Omental fat pad (tissue), 4 donors: ENCODE measurements around the gene GAB2. TPM values are rescaled to one million over a fixed set of nuclear protein-coding genes. Genes with fewer than 3 reads are reported as not detected.

Source experiments
- ATAC-seq: fragments of 150-250 bp; one replicate; pipeline ENCODE4 v1.9.1; 2016; ENCODE audit warnings: mild to moderate bottlenecking, moderate library complexity; ENCODE audit not compliant: low FRiP score
- DNase-seq: peaks from one replicate; pipeline ENCODE4 v3.0.0-alpha.2; 2019; ENCODE audit warnings: low spot score
- total RNA-seq, 4 donors: library from RNA; depleted of rRNA; stranded (reverse); fragments of >200 nt; gene quantifications; one replicate each; pipeline ENCODE4 v1.1.0, GENCODE V29; 2016
- TF ChIP-seq, protein P1 (sequence below), 3 donors: fragments of 450-650 bp; IDR thresholded peaks; one replicate each; pipeline ENCODE4 v1.5.1; 2016 to 2017; ENCODE audit warnings: antibody characterized with exemption in 3 of 3, mild to moderate bottlenecking in 3 of 3, moderate library complexity in 2 of 3

GAB2 gene
- total RNA-seq, 4 donors from 2014 or later: 25.3 to 97.7 (median 36.1) TPM

DNA sequence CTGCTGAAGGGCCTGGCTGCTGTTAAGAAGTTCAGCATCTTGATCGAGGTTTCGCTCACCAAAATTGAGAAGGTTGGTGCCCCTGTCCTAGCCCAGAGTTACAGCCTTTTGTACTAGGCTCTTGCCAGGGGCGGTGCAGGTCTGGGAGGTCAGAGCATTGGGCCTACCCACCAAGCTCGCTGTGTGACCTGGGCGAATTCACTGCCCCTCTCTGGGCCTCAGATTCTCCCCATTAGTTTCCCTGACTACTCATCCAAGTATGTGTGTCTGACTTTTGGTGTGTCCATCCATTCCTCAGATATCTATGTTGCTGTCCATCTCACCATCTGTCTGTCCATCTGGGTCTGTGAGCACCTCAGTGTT is 218.0 kb downstream of the GAB2 start:
- DNase-seq (no peak), ATAC-seq (no peak)
- TF ChIP-seq, protein P1, sequence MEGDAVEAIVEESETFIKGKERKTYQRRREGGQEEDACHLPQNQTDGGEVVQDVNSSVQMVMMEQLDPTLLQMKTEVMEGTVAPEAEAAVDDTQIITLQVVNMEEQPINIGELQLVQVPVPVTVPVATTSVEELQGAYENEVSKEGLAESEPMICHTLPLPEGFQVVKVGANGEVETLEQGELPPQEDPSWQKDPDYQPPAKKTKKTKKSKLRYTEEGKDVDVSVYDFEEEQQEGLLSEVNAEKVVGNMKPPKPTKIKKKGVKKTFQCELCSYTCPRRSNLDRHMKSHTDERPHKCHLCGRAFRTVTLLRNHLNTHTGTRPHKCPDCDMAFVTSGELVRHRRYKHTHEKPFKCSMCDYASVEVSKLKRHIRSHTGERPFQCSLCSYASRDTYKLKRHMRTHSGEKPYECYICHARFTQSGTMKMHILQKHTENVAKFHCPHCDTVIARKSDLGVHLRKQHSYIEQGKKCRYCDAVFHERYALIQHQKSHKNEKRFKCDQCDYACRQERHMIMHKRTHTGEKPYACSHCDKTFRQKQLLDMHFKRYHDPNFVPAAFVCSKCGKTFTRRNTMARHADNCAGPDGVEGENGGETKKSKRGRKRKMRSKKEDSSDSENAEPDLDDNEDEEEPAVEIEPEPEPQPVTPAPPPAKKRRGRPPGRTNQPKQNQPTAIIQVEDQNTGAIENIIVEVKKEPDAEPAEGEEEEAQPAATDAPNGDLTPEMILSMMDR (IDR thresholded peaks at IDR 0.05): no peak

DNA sequence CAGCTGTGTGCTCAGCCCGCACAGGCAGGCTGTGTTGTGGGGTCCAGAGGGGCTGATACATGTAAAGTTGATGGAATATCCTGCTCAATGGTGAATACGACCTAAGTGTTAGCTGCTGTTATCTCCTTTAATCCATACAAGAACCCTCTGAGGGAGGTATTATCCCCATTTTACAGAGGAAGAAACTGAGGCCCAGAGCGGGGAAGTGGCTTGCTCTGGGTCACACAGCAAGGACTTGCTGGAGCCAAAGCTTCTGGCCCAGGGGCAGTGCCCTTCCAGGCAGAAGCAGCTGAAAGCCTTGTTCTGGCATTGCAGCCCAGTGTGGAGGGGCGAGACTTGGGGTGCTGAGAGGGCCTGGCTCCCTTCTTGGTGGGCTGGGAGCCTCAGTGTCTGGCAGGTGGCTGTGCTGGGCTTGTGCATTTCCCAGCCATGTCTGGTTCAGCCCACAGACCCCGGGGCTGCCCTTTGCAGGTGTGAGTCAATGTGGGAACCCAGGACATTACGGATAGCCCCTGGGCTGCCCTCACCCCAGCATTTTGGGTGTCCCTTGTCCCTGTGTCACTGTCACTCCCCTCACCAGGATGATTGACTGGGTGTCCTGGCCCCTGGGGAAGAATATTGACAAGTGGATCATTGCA is 218.5 kb downstream of the GAB2 start:
- ATAC-seq (no peak), DNase-seq (no peak)
- TF ChIP-seq, protein P1 (IDR thresholded peaks at IDR 0.05): no peak

GRCh38 chr11:78197816-78198215 is 219.8 kb downstream of the GAB2 start:
- TF ChIP-seq, protein P1 (IDR thresholded peaks at IDR 0.05): no peak
- DNase-seq: no peak
- no peak for ATAC-seq

DNA sequence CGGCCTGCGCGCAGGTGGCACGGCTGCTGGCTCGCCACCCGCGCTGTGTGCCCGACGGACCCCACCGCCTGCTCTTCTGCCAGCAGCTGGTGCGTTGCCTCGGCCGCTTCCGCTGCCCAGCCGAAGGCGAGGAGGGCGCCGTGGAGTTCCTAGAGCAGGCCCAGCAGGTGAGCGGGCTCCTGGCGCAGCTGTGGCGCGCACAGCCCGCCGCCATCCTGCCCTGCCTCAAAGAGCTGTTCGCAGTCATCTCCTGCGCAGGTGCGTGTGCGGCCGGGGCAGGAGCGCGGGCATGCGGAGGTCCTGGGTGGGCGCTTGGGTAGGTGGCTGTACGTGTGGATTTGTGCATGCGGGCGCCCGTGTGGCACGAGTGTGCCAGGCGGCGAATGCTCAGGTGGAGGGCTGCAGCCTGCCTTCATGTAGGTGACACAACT is 220.9 kb downstream of the GAB2 start:
- no peak for DNase-seq
- TF ChIP-seq, protein P1 (IDR thresholded peaks at IDR 0.05): no peak
- no peak for ATAC-seq

- DNase-seq: no peak
- no peak for ATAC-seq
- TF ChIP-seq, protein P1 (IDR thresholded peaks at IDR 0.05): no peak
Measured at GRCh38 chr11:78195917-78196560, 221.6 kb downstream of the GAB2 start.

DNA sequence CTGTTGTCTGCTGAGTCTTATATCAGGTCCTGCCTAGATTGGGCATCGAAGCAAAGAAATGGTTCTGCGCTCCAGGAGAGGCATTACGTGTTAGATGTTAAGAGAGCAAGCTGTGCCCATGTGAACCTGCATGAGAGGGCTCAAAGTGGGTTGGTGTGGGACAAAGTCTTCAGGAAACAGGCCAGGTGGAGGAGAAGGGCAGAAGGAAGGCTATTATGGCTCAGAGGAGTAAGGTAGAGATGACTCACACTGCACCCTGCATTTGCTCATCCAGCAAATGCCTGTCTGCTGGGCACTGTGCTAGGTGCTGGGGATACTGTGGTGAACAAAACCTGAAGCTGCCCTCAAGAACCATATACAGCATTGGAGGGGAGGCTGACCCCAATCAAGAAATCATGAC is 223.1 kb downstream of the GAB2 start:
- TF ChIP-seq, protein P1 (IDR thresholded peaks at IDR 0.05): no peak
- DNase-seq (no peak), ATAC-seq (no peak)

GRCh38 chr11:78193806-78194205 is 223.8 kb downstream of the GAB2 start:
- ATAC-seq (no peak), DNase-seq (no peak)
- TF ChIP-seq, protein P1 (IDR thresholded peaks at IDR 0.05): no peak
